ENCODE measurements around the gene CHD1.

CHD1 gene

GRCh38 chr5:98928873-98929709, at the start of gene CHD1:
Gene CHD1 (minus strand): TSS chr5:98929007. CDS start chr5:98926386, 2,621 bp downstream.
- H3K36me3 ChIP-seq (ENCODE audit: low read depth) = peaks cover 42% of the 10 kb centered on the region
- H3K4me1 ChIP-seq (ENCODE audit: insufficient read depth, poor library complexity, severe bottlenecking) = peaks cover 11% of the 10 kb centered on the region
- no peaks in the 10 kb centered on the region for H3K27me3 ChIP-seq (ENCODE audit: insufficient read depth, poor library complexity, severe bottlenecking)
- H3K9me3 ChIP-seq (ENCODE audit: severe bottlenecking) = no peaks in the 10 kb centered on the region
- H3K4me3 ChIP-seq (ENCODE audit: severe bottlenecking) = peak within 1 kb of the TSS; percentile 78
- TF ChIP-seq, protein P1, sequence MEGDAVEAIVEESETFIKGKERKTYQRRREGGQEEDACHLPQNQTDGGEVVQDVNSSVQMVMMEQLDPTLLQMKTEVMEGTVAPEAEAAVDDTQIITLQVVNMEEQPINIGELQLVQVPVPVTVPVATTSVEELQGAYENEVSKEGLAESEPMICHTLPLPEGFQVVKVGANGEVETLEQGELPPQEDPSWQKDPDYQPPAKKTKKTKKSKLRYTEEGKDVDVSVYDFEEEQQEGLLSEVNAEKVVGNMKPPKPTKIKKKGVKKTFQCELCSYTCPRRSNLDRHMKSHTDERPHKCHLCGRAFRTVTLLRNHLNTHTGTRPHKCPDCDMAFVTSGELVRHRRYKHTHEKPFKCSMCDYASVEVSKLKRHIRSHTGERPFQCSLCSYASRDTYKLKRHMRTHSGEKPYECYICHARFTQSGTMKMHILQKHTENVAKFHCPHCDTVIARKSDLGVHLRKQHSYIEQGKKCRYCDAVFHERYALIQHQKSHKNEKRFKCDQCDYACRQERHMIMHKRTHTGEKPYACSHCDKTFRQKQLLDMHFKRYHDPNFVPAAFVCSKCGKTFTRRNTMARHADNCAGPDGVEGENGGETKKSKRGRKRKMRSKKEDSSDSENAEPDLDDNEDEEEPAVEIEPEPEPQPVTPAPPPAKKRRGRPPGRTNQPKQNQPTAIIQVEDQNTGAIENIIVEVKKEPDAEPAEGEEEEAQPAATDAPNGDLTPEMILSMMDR (IDR thresholded peaks at IDR 0.05; ENCODE audit: poor library complexity, severe bottlenecking) = no peak
- peak within 1 kb of the TSS; percentile 91 for H3K27ac ChIP-seq (ENCODE audit: poor library complexity, severe bottlenecking)
- DNase-seq (ENCODE audit: low spot score) = peak; percentile 97
- peak; percentile 75 for ATAC-seq (ENCODE audit: low read depth)

DNA sequence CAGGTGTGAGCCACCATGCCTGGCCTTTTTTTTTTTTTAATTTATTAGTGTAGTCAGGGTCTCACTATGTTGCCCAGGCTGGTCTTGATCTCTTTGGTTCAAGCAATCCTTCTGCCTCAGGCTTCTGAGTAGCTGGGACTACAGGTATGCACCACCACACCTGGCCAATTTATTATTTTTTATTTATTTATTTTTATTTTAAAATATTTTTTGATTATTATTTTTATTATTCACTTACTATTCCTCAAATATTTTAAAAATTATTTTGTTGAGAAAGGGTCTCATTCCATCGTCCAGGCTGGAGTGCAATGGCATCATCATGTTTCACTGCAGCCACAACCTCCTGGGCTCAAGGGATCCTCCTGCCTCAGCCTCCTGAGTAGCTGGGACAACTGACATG, 49.7 kb upstream of the CHD1 start:
- Histone ChIP-seq H3K27me3 (ENCODE audit: insufficient read depth, poor library complexity, severe bottlenecking) (no peaks in the 10 kb centered on the region), H3K4me3 (ENCODE audit: severe bottlenecking) (no peak overlapping the region), H3K4me1 (ENCODE audit: insufficient read depth, poor library complexity, severe bottlenecking) (peaks cover 17% of the 10 kb centered on the region), H3K27ac (ENCODE audit: poor library complexity, severe bottlenecking) (no peak overlapping the region), H3K9me3 (ENCODE audit: severe bottlenecking) (no peaks in the 10 kb centered on the region), H3K36me3 (ENCODE audit: low read depth) (no peaks in the 10 kb centered on the region)
- DNase-seq (ENCODE audit: low spot score) (no peak), ATAC-seq (ENCODE audit: low read depth) (no peak)
- TF ChIP-seq, protein P1 (IDR thresholded peaks at IDR 0.05; ENCODE audit: poor library complexity, severe bottlenecking) = no peak

- no peaks in the 10 kb centered on the region for H3K9me3 ChIP-seq (ENCODE audit: severe bottlenecking)
- no peak overlapping the region for H3K27ac ChIP-seq (ENCODE audit: poor library complexity, severe bottlenecking)
- ATAC-seq (ENCODE audit: low read depth) (peak; percentile 44; the same call in 1 of the 3 replicates), DNase-seq (ENCODE audit: low spot score) (no peak)
- TF ChIP-seq, protein P1 (IDR thresholded peaks at IDR 0.05; ENCODE audit: poor library complexity, severe bottlenecking) = no peak
- H3K4me1 ChIP-seq (ENCODE audit: insufficient read depth, poor library complexity, severe bottlenecking) = peaks cover 13% of the 10 kb centered on the region
- no peaks in the 10 kb centered on the region for H3K27me3 ChIP-seq (ENCODE audit: insufficient read depth, poor library complexity, severe bottlenecking)
- no peak overlapping the region for H3K4me3 ChIP-seq (ENCODE audit: severe bottlenecking)
- no peaks in the 10 kb centered on the region for H3K36me3 ChIP-seq (ENCODE audit: low read depth)
These were observed 48.9 kb upstream of the CHD1 start for GRCh38 chr5:98977723-98978122.

GRCh38 chr5:98975682-98976407, 47.0 kb upstream of the CHD1 start:
- ATAC-seq (ENCODE audit: low read depth) (no peak), DNase-seq (ENCODE audit: low spot score) (no peak)
- H3K27ac ChIP-seq (ENCODE audit: poor library complexity, severe bottlenecking) = no peak overlapping the region
- no peaks in the 10 kb centered on the region for H3K9me3 ChIP-seq (ENCODE audit: severe bottlenecking)
- peaks cover 13% of the 10 kb centered on the region for H3K4me1 ChIP-seq (ENCODE audit: insufficient read depth, poor library complexity, severe bottlenecking)
- no peak overlapping the region for H3K4me3 ChIP-seq (ENCODE audit: severe bottlenecking)
- TF ChIP-seq, protein P1 (IDR thresholded peaks at IDR 0.05; ENCODE audit: poor library complexity, severe bottlenecking) = no peak
- no peaks in the 10 kb centered on the region for H3K27me3 ChIP-seq (ENCODE audit: insufficient read depth, poor library complexity, severe bottlenecking)
- no peaks in the 10 kb centered on the region for H3K36me3 ChIP-seq (ENCODE audit: low read depth)
